Skin of body (tissue), 2 donors: ENCODE data around the gene AP1M1. TPM values are rescaled to one million over a fixed set of nuclear protein-coding genes. Genes with fewer than 3 reads are reported as not detected.
"Not testable (repeated sequence)": the region's sequence is repeated elsewhere in the genome, so short reads cannot be mapped to it uniquely, and the experiment has no call there.

ENCODE experiments used
- DNase-seq: peaks from one replicate; lab custom pipeline; 2025; lab: John Stamatoyannopoulos, UW
- total RNA-seq: library from RNA; depleted of rRNA; stranded (reverse); fragments of >200 nt; gene quantifications from one replicate; pipeline ENCODE4 v1.2.3, GENCODE V29; 2014

AP1M1 gene
- total RNA-seq, 1 donor from 2014 or later, result 24.5 TPM

DNA sequence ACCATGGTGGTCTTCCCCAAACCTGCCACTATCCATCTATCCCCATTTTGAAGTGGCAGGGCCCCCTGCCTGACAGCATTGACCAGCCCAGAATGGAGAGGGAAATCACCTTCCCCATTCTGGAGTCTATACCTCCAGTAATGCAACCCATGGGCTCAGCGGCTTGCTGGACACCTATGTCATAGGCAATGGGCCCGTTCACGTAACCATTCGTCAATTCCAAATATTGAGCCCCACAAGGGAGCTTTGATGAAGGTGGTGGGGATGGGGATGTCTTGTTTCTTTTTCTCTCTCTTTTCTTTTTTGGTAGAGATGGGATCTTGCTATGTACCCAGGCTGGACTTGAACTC, 63.1 kb downstream of the AP1M1 start:
- no peak for DNase-seq

GRCh38 chr19:16261584-16262368, 64.1 kb downstream of the AP1M1 start:
- DNase-seq, result no peak

DNA sequence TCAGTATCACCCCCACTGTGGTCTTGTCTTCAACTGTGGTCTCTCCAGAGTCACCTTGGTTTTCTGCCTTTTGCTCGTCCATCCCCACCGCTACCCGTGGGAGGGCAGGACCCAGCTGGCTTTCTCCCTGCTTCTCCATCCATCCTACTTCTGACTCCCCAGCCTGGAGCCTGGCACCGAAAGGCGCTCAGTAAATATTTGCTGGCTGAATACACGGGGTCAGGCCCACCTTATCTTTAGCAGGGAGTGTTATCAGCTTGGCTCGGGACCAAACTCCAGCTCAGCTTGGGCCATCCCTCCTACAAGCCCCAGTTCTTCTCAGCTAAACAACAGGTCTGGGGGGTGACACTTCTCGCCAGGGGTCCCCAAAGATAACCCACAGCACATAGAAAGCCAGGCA, 64.9 kb downstream of the AP1M1 start:
- DNase-seq, result no peak

DNA sequence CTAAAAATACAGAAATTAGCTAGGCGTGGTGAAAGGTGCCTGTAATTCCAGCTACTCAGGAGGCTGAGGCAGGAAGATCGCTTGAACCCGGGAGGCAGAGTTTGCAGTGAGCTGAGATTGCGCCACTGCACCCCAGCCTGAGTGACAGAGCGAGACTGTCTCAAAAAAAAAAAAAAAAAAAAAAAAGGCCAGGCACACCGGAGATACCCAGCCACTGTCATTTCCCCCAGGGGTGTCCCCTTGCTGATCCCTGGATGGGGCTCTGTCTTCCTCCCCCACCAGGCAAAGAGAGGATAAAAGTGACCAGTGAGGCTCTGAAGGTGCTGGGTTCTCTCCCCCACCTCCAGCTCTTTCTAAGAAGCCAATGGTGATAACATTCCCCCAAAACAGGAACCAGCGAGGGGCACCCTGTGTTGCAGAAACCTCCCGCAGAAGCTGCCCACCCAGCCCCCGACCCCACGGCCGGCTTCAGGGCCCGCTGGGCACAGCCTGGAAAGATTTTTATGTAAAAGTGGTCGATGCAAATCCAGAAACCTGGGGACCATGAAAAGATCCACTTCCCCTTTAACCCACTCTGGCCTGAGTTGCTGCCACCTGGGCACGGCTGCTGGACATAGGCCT, 65.5 kb downstream of the AP1M1 start:
- no peak for DNase-seq

DNA sequence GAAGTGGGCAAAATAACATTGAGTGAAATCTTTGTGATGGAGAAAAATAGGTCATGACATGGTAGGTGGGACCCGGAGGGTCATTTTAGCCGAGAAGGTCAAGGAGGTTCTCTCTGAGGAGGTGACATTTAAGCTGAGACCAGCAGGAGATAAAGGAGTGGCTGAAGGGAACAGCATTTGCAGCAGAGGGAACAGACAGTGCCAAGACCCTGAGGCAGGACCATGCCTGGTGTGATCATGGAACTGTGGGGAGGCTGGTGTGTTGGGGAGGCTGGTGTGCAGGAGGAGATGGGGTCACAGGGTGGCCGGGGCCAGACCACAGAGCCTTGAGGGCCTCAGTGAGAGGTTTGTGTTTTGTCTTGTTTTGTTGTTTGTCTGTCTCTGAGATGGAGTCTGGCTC, 67.5 kb downstream of the AP1M1 start:
- no peak for DNase-seq

DNA sequence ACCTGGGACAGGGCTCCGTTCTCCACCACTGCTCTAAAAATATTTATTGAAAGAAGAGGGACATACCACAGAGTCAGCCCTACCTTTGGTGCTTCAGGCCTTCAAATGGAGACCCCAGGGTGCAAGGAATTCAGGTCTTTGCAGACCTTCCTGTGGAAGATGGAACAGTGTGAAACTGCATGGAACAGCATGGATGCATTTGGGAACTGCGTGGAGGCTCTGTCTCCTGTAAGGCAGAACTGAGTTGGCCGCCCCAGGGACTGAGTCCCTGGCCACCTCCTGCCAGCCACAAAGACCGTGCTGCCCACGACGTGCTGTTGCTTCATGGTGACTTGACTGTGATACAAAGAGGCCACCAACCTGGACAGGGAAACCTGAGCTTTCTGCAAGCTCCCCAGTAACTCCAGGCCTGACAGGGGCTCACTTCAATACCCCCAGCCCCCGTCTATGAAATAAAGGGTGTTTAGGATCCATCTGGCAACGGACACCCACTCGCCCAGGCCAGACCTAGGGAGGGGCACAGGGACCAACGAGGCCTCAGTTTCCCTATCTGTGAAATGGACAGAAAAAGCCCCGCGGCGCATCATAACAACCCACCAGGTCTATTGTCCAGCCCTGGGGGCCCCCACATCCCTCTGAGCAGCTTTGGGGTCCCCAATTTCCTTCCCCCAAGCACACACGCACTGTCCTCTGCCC, 68.3 kb downstream of the AP1M1 start:
- DNase-seq, result no peak

DNA sequence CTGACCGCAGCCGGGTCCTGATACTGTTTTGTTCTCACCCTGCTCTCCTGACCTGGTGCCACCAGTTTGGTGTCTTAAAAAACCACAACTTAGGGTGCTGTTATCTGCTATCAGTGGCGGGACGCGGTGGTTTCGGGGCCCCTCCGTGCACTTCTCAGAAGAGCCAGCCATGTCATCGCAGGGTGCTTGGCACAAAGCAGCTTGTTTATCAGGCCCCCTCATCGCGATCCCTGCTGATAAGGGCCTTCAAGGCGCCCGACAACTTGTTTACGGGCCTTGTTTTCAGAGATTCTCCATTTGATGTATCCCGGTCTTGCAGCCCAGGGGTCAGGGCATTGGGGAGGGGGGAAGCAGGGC, 68.9 kb downstream of the AP1M1 start:
- DNase-seq, result no peak

DNA sequence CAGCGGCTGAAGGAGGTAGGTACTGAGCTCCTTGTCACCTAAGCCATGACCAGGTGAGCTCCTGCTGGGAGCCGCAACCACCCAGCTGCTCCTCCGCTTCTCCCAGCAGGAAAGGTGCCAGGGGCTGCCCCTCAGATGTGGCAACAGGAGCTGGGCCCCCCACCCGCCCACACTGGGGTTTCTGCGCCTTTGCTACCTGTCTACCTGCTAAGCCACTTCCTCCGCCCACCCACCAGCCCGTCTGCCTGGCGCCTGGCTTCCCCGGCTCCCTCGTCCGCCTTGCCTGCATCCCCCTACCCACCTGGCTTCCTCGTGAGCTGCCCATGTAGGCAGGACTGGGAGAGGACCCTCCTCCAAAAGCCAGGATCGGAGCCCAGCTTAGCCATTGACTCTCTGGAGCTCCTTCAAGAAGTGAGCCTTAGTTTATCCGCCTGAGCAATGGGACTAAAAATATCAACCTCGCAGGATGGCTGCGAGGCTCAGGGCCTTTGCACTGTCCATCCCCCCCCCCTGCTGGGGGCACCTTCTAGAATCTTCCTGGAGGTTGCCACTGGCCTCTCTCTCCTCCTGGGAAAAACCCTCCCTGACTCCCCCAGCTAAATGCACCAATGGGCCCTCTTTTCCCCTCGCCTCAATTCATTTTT, 71.1 kb downstream of the AP1M1 start:
- no peak for DNase-seq

DNA sequence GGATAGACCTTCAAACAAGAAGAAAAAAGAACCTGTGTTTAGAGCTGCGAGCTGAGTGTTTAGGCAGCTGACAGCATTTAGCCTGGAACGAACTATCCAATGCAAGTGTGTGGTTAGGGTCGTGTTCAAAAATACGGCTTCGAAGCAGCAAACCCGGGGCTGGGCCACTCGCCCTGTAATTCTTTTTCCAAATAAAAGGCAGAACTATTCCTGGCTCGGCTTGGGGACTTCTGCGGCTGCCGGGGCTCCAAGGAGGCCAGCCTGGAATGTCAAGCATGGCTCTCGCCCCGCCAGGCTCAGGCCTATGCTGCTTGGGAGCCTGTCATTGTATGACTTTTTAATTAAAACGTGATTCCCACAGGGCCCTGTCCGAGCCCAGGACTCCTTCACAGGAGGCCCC, 75.2 kb downstream of the AP1M1 start:
- DNase-seq, result peak; percentile 71

GRCh38 chr19:16274447-16274846, 76.7 kb downstream of the AP1M1 start:
- no peak for DNase-seq

DNA sequence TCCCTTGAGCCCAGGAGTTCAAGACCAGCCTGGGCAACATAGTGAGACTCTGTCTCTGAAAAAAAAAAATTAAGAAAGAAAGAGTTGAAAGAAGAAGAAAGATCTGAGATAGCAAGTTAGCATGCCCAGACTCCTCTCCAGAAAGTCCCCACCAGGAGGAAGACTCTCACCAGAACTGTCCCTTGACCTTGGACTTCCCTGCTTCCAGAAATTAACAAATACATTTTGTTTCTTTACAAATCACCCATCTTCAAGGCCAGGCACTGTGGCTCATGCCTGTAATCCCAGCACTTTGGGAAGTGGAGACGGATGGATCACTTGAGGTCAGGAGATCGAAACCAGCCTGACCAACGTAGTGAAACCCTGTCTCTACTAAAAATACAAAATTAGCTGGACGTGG, 82.6 kb downstream of the AP1M1 start:
- no peak for DNase-seq

GRCh38 chr19:16281743-16282142, 84.0 kb downstream of the AP1M1 start:
- DNase-seq, result no peak

GRCh38 chr19:16283210-16284061, 85.7 kb downstream of the AP1M1 start:
- peak; percentile 90 for DNase-seq

GRCh38 chr19:16284505-16284904, 86.8 kb downstream of the AP1M1 start:
- DNase-seq, result no peak

GRCh38 chr19:16285079-16285478, 87.4 kb downstream of the AP1M1 start:
- DNase-seq, result not testable (repeated sequence)

DNA sequence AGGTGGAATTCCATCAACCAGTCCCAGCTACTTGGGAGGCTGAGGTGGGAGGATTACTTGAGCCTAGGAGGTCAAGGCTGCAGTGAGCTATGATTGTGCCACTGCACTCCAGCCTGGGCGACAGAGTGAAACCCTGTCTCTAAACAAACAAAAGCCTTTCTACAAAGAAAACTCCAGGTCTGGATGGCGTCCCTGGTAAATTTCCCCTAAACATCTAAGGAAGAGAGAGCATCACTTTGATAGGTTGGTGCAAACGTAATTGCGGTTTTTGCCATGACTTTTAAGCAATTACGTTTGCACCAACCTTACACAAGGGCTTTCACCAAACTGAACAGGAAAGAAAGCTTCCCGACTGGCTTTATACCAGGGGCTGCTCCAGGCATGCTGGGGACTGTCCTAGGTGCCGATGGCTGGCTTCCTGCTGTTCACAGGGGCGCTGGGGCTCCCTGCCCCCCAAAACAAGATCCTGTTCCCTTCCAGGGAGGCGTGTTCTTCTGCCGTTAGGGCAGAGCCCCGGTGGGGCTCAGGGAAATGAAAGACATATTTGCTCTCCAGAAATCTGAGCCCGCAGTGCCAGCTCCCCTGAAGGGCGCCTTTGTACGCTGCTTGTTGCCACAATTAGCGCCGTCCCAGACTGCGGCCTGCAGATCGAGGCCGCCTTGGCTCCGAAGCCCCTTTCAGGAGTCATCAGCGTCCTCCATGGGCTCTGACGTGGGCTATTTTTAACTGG, 88.2 kb downstream of the AP1M1 start:
- DNase-seq, result no peak

GRCh38 chr19:16288544-16288943, 90.8 kb downstream of the AP1M1 start:
- DNase-seq, result peak; percentile 10

GRCh38 chr19:16289594-16289993, 91.9 kb downstream of the AP1M1 start:
- no peak for DNase-seq

DNA sequence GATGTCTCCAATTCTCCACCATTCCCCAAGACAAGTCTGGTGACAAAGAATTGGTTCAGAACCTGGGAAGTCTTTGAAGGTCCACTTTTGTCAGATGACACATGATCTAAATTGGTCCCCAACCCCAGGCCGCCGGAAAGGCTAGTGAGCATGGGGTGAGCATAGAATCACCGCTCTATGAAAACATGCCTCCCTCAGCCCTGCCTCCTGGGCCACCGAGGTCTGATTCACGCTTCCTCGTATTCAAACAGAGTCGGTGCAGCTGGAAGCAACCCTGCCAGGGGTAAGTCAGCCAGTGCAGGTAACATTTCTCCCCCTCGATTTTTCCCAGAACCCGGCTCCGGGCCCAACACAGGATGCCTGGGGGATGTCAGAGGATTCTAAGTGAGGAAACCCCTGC, 93.0 kb downstream of the AP1M1 start:
- DNase-seq, result no peak
